Right hindlimb (tissue), 1 donor: Measurements from ENCODE around the gene SLC22A7.
A peak's percentile ranks its signal among the peaks of the same experiment; 100 is the strongest.
"Not testable (repeated sequence)": the region's sequence is repeated elsewhere in the genome, so short reads cannot be mapped to it uniquely, and the experiment has no call there.

Experiments used
- DNase-seq: peaks from one replicate; pipeline ENCODE4 v3.0.0-alpha.2; 2018

The SLC22A7 gene

GRCh38 chr6:43303006-43303405 lies 4.9 kb downstream of the SLC22A7 start:
- not testable (repeated sequence) for DNase-seq

- DNase-seq = no peak
Measured at GRCh38 chr6:43303751-43304331, 5.8 kb downstream of the SLC22A7 start.

GRCh38 chr6:43304361-43304760 lies 6.3 kb downstream of the SLC22A7 start:
- no peak for DNase-seq

- no peak for DNase-seq
Measured at GRCh38 chr6:43304882-43305281, 6.8 kb downstream of the SLC22A7 start.

GRCh38 chr6:43306086-43306485 lies 8.0 kb downstream of the SLC22A7 start:
- no peak for DNase-seq

- DNase-seq = no peak
Measured at GRCh38 chr6:43307451-43308100, 9.5 kb downstream of the SLC22A7 start.

GRCh38 chr6:43308101-43308989 lies 10.3 kb downstream of the SLC22A7 start, which contains the start of gene CRIP3:
TSS of gene CRIP3 (minus strand) at chr6:43308826. CDS start at chr6:43308792, 34 bp downstream.
- peak; percentile 50 for DNase-seq

- DNase-seq = no peak
Measured at GRCh38 chr6:43308990-43309477, 11.0 kb downstream of the SLC22A7 start.

GRCh38 chr6:43310134-43310533 lies 12.1 kb downstream of the SLC22A7 start:
- no peak for DNase-seq

GRCh38 chr6:43310624-43311023 lies 12.6 kb downstream of the SLC22A7 start:
- DNase-seq = no peak

GRCh38 chr6:43311666-43312065 lies 13.6 kb downstream of the SLC22A7 start:
- no peak for DNase-seq

GRCh38 chr6:43313813-43314212 lies 15.8 kb downstream of the SLC22A7 start:
- no peak for DNase-seq

- DNase-seq = no peak
Measured at GRCh38 chr6:43318011-43318410, 20.0 kb downstream of the SLC22A7 start.

- no peak for DNase-seq
Measured at GRCh38 chr6:43325876-43326275, 27.8 kb downstream of the SLC22A7 start.

GRCh38 chr6:43328528-43328927 lies 30.5 kb downstream of the SLC22A7 start:
- no peak for DNase-seq

- no peak for DNase-seq
Measured at GRCh38 chr6:43331470-43331869, 33.4 kb downstream of the SLC22A7 start.

- DNase-seq = no peak
Measured at GRCh38 chr6:43331891-43332290, 33.8 kb downstream of the SLC22A7 start.

- DNase-seq = no peak
Measured at GRCh38 chr6:43334466-43335095, 36.5 kb downstream of the SLC22A7 start.

- no peak for DNase-seq
Measured at GRCh38 chr6:43335469-43335868, 37.4 kb downstream of the SLC22A7 start.

GRCh38 chr6:43336382-43336781 lies 38.3 kb downstream of the SLC22A7 start:
- no peak for DNase-seq

GRCh38 chr6:43338243-43338642 lies 40.2 kb downstream of the SLC22A7 start:
- no peak for DNase-seq

- no peak for DNase-seq
Measured at GRCh38 chr6:43339168-43339567, 41.1 kb downstream of the SLC22A7 start.

- not testable (repeated sequence) for DNase-seq
Measured at GRCh38 chr6:43346243-43346642, 48.2 kb downstream of the SLC22A7 start.
